Measurements from ENCODE around the gene STIP1. TPM values are rescaled to one million over a fixed set of nuclear protein-coding genes. Genes with fewer than 3 reads are reported as not detected.

Gene STIP1
- total and polyA plus RNA-seq, 9 of the 15 experiments (the other 6 are each of a cell fraction or from before 2014, with no cell fraction given), result 58.1 to 465 (median 346) TPM

DNA sequence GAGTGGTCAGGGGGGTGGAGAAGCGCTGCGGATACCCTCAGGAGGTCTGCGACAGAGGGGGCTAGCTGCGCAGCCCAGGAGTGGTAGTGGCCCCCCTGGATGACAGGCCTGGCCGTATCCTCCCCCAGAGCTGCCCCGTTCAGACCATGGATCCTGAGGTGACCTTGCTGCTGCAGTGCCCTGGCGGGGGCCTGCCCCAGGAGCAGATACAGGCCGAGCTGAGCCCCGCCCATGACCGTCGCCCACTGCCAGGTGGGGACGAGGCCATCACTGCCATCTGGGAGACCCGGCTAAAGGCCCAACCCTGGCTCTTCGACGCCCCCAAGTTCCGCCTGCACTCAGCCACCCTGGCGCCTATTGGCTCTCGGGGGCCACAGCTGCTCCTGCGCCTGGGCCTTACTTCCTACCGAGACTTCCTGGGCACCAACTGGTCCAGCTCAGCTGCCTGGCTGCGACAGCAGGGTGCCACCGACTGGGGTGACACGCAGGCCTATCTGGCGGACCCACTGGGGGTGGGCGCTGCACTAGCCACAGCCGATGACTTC is 40.6 kb downstream of the STIP1 start (continued):
- TF ChIP-seq XRCC4 (IDR thresholded peaks at IDR 0.05; ENCODE audit: extremely low read depth, insufficient read depth, insufficient read length), result no peak
- TF ChIP-seq, protein P1, sequence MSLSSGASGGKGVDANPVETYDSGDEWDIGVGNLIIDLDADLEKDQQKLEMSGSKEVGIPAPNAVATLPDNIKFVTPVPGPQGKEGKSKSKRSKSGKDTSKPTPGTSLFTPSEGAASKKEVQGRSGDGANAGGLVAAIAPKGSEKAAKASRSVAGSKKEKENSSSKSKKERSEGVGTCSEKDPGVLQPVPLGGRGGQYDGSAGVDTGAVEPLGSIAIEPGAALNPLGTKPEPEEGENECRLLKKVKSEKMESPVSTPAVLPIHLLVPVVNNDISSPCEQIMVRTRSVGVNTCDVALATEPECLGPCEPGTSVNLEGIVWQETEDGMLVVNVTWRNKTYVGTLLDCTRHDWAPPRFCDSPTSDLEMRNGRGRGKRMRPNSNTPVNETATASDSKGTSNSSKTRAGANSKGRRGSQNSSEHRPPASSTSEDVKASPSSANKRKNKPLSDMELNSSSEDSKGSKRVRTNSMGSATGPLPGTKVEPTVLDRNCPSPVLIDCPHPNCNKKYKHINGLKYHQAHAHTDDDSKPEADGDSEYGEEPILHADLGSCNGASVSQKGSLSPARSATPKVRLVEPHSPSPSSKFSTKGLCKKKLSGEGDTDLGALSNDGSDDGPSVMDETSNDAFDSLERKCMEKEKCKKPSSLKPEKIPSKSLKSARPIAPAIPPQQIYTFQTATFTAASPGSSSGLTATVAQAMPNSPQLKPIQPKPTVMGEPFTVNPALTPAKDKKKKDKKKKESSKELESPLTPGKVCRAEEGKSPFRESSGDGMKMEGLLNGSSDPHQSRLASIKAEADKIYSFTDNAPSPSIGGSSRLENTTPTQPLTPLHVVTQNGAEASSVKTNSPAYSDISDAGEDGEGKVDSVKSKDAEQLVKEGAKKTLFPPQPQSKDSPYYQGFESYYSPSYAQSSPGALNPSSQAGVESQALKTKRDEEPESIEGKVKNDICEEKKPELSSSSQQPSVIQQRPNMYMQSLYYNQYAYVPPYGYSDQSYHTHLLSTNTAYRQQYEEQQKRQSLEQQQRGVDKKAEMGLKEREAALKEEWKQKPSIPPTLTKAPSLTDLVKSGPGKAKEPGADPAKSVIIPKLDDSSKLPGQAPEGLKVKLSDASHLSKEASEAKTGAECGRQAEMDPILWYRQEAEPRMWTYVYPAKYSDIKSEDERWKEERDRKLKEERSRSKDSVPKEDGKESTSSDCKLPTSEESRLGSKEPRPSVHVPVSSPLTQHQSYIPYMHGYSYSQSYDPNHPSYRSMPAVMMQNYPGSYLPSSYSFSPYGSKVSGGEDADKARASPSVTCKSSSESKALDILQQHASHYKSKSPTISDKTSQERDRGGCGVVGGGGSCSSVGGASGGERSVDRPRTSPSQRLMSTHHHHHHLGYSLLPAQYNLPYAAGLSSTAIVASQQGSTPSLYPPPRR (CRISPR knock-in tag; IDR thresholded peaks at IDR 0.05; ENCODE audit: borderline replicate concordance), result no peak
- TF ChIP-seq FOXP1 (CRISPR knock-in tag; IDR thresholded peaks at IDR 0.05), result peak; percentile 88; the same call in 1 of the 2 replicates
- TF ChIP-seq CCNT2 (IDR thresholded peaks at IDR 0.05; ENCODE audit: borderline replicate concordance, extremely low read depth, insufficient read length, low read depth, low read length), result no peak
- no peak for TF ChIP-seq ATF1 (CRISPR knock-in tag; IDR thresholded peaks at IDR 0.05)
- no peak for TF ChIP-seq ATF1 (tag; IDR thresholded peaks at IDR 0.05)
- no peak for TF ChIP-seq NEUROD1 (IDR thresholded peaks at IDR 0.05; ENCODE audit: borderline replicate concordance, low read depth, low read length, partially characterized antibody)
- TF ChIP-seq, protein P2, sequence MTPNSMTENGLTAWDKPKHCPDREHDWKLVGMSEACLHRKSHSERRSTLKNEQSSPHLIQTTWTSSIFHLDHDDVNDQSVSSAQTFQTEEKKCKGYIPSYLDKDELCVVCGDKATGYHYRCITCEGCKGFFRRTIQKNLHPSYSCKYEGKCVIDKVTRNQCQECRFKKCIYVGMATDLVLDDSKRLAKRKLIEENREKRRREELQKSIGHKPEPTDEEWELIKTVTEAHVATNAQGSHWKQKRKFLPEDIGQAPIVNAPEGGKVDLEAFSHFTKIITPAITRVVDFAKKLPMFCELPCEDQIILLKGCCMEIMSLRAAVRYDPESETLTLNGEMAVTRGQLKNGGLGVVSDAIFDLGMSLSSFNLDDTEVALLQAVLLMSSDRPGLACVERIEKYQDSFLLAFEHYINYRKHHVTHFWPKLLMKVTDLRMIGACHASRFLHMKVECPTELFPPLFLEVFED (CRISPR knock-in tag; conservative IDR thresholded peaks at IDR 0.05), result no peak
- no peak for TF ChIP-seq SMARCB1 (IDR thresholded peaks at IDR 0.05; ENCODE audit: insufficient read length, low read depth)
- no peak for TF ChIP-seq PPARD (CRISPR knock-in tag; IDR thresholded peaks at IDR 0.05)
- TF ChIP-seq BRCA1 (IDR thresholded peaks at IDR 0.05), result no peak
- TF ChIP-seq BRCA1 (CRISPR knock-in tag; IDR thresholded peaks at IDR 0.05), result no peak
- TF ChIP-seq FOXA3 (CRISPR knock-in tag; conservative IDR thresholded peaks at IDR 0.05 in 1 of 2, IDR thresholded peaks at IDR 0.05 in 1 of 2), result 0 out of 4 replicates have a peak, but pooled peaks of 1 of the 2 experiments have one; percentile 52
- no peak for TF ChIP-seq SP2 (IDR thresholded peaks at IDR 0.05; ENCODE audit: extremely low read depth, low read depth, low read length, poor library complexity, severe bottlenecking)
- TF ChIP-seq SMAD2 (IDR thresholded peaks at IDR 0.05; ENCODE audit: low read depth, low read length), result no peak
- no peak for TF ChIP-seq FOXJ3 (CRISPR knock-in tag; IDR thresholded peaks at IDR 0.05)
- TF ChIP-seq TEAD4 (IDR thresholded peaks at IDR 0.05; ENCODE audit: low read length), result no peak
- peak; percentile 82 for TF ChIP-seq TEAD4 (CRISPR knock-in tag; IDR thresholded peaks at IDR 0.05; ENCODE audit: borderline replicate concordance)
- TF ChIP-seq, protein P3, sequence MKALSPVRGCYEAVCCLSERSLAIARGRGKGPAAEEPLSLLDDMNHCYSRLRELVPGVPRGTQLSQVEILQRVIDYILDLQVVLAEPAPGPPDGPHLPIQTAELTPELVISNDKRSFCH (CRISPR knock-in tag; IDR thresholded peaks at IDR 0.05), result no peak
- TF ChIP-seq, protein P3 (tag; IDR thresholded peaks at IDR 0.05), result no peak
- TF ChIP-seq YY1 (IDR thresholded peaks at IDR 0.05; ENCODE audit: borderline replicate concordance in 1 of 3, control insufficient read depth in 1 of 3, extremely low read depth in 1 of 3, insufficient read depth in 3 of 3, insufficient read length in 1 of 3, insufficient replicate concordance in 2 of 3, low read depth in 1 of 3, low read length in 2 of 3), result no peak
